Islet precursor cell (in vitro differentiated cells): ENCODE results near the gene CPA5.
A peak's percentile ranks its signal among the peaks of the same experiment; 100 is the strongest.

Experiments
- DNase-seq: peaks from one replicate; pipeline ENCODE4 v3.0.0-alpha.2; 2018

Gene CPA5

GRCh38 chr7:130398526-130399090 lies 54.0 kb downstream of the CPA5 start:
- no peak for DNase-seq

GRCh38 chr7:130400120-130400572 lies 55.5 kb downstream of the CPA5 start:
- DNase-seq, result no peak

- DNase-seq, result no peak
Observed at GRCh38 chr7:130401101-130401500, 56.5 kb downstream of the CPA5 start.

- DNase-seq, result no peak
Observed at GRCh38 chr7:130401578-130401977, 57.0 kb downstream of the CPA5 start.

GRCh38 chr7:130405003-130405402 lies 60.4 kb downstream of the CPA5 start:
- DNase-seq, result no peak

- no peak for DNase-seq
Observed at GRCh38 chr7:130409067-130409711, 64.6 kb downstream of the CPA5 start.

GRCh38 chr7:130409712-130410072 lies 65.1 kb downstream of the CPA5 start:
- peak; percentile 82 for DNase-seq

GRCh38 chr7:130410868-130411541 lies 66.4 kb downstream of the CPA5 start:
- DNase-seq, result no peak

GRCh38 chr7:130413201-130413600 lies 68.6 kb downstream of the CPA5 start:
- DNase-seq, result no peak

GRCh38 chr7:130415006-130415405 lies 70.4 kb downstream of the CPA5 start:
- no peak for DNase-seq

- no peak for DNase-seq
Observed at GRCh38 chr7:130417213-130417612, 72.6 kb downstream of the CPA5 start.

- DNase-seq, result no peak
Observed at GRCh38 chr7:130418306-130418705, 73.7 kb downstream of the CPA5 start.
